Activated CD8-positive, alpha-beta memory T cell treated with anti-CD3 and anti-CD28 coated beads, Interleukin-2, amount 10 ng/mL, durations not matched to agents 7 days and 5 days (primary cell): ENCODE data around the gene MGAT3. TPM values are rescaled to one million over a fixed set of nuclear protein-coding genes. Genes with fewer than 3 reads are reported as not detected.
"Not testable (repeated sequence)": the region's sequence is repeated elsewhere in the genome, so short reads cannot be mapped to it uniquely, and the experiment has no call there.

ENCODE experiments used
- ATAC-seq: fragments of 150-1000 bp; cut with Tn5 transposase; one replicate; pipeline ENCODE4 v1.10.0; 2021; ENCODE audit warnings: moderate library complexity
- CTCF ChIA-PET: fragments of 350-600 bp; sonication (Branson Sonifier 250); formaldehyde crosslinking; loops from one replicate; lab custom pipeline; 2021; ENCODE audit warnings: antibody characterized with exemption; lab: Charles Lee
- DNase-seq: peaks from one replicate; pipeline ENCODE4 v3.0.0-alpha.2; 2020
- H3K27ac Mint-ChIP-seq: one replicate; pipeline ENCODE4 v1.8.0; 2021; ENCODE audit warnings: mild to moderate bottlenecking, mixed read lengths
- H3K27me3 Mint-ChIP-seq: one replicate; pipeline ENCODE4 v1.8.0; 2021; ENCODE audit warnings: mixed read lengths
- H3K36me3 Mint-ChIP-seq: one replicate; pipeline ENCODE4 v1.8.0; 2021; ENCODE audit warnings: mild to moderate bottlenecking, mixed read lengths
- H3K4me1 Mint-ChIP-seq: one replicate; pipeline ENCODE4 v1.8.0; 2021; ENCODE audit warnings: mixed read lengths
- H3K4me3 Mint-ChIP-seq: one replicate; pipeline ENCODE4 v1.8.0; 2021; ENCODE audit warnings: mild to moderate bottlenecking, moderate library complexity, mixed read lengths
- H3K9me3 Mint-ChIP-seq: one replicate; pipeline ENCODE4 v1.8.0; 2022; ENCODE audit warnings: low read depth, mixed read lengths
- total RNA-seq, 2 experiments: library from RNA; stranded (reverse); gene quantifications; one replicate each; pipeline ENCODE4 v1.2.3, GENCODE V29; 2021

Gene MGAT3
- total RNA-seq: 1 to 10 TPM in 1 of 2 experiments, under 1 TPM in 1; 0.96 to 3.6 TPM

- no peak for DNase-seq
- Mint-ChIP-seq H3K9me3 (no peaks in the 10 kb centered on the region), H3K4me3 (peak within 1 kb of the TSS; percentile 46), H3K4me1 (peaks cover 21% of the 10 kb centered on the region), H3K27me3 (peaks cover 50% of the 10 kb centered on the region), H3K27ac (no peak within 1 kb of the TSS), H3K36me3 (peaks cover 15% of the 10 kb centered on the region)
- no peak for ATAC-seq
- CTCF ChIA-PET: no interaction called here
Measured at GRCh38 chr22:39456522-39457197, at the start of gene MGAT3. Gene MGAT3, plus strand, starts transcription at chr22:39457012. Its CDS starts 30,336 bp downstream, at chr22:39487348.

- DNase-seq (no peak), ATAC-seq (no peak)
- H3K4me1 Mint-ChIP-seq: peaks cover 41% of the 10 kb centered on the region
- H3K4me3 Mint-ChIP-seq: no peak overlapping the region
- no peak overlapping the region for H3K27ac Mint-ChIP-seq
- no peaks in the 10 kb centered on the region for H3K9me3 Mint-ChIP-seq
- CTCF ChIA-PET: interaction anchor here (1.8 kb wide), 1 partner anchor 8 kb away, joined by 6 read pairs; the partner anchor contains the start of gene TAB1
- H3K36me3 Mint-ChIP-seq: peaks cover 22% of the 10 kb centered on the region
- no peaks in the 10 kb centered on the region for H3K27me3 Mint-ChIP-seq
Measured at GRCh38 chr22:39408173-39408572, 48.6 kb upstream of the MGAT3 start.

- H3K4me3 Mint-ChIP-seq: no peak overlapping the region
- DNase-seq (no peak), ATAC-seq (no peak)
- peaks cover 19% of the 10 kb centered on the region for H3K36me3 Mint-ChIP-seq
- no peaks in the 10 kb centered on the region for H3K9me3 Mint-ChIP-seq
- H3K27me3 Mint-ChIP-seq: no peaks in the 10 kb centered on the region
- CTCF ChIA-PET: interaction anchor here (1.8 kb wide), 1 partner anchor 9 kb away, joined by 6 read pairs; the partner anchor contains the start of gene TAB1
- peaks cover 46% of the 10 kb centered on the region for H3K4me1 Mint-ChIP-seq
- H3K27ac Mint-ChIP-seq: no peak overlapping the region
Measured at GRCh38 chr22:39408807-39409206, 48.0 kb upstream of the MGAT3 start.

GRCh38 chr22:39409516-39410029 lies 47.2 kb upstream of the MGAT3 start:
- Mint-ChIP-seq H3K27ac (no peak overlapping the region), H3K36me3 (peaks cover 17% of the 10 kb centered on the region), H3K4me3 (no peak overlapping the region), H3K9me3 (no peaks in the 10 kb centered on the region), H3K4me1 (peaks cover 50% of the 10 kb centered on the region), H3K27me3 (no peaks in the 10 kb centered on the region)
- ATAC-seq (no peak), DNase-seq (no peak)
- CTCF ChIA-PET: interaction anchor here (1.8 kb wide), 1 partner anchor 9 kb away, joined by 6 read pairs; the partner anchor contains the start of gene TAB1

GRCh38 chr22:39410264-39410663 lies 46.5 kb upstream of the MGAT3 start:
- ATAC-seq (no peak), DNase-seq (no peak)
- Mint-ChIP-seq H3K4me3 (no peak overlapping the region), H3K4me1 (peaks cover 50% of the 10 kb centered on the region), H3K27me3 (no peaks in the 10 kb centered on the region), H3K27ac (no peak overlapping the region), H3K9me3 (no peaks in the 10 kb centered on the region), H3K36me3 (peaks cover 13% of the 10 kb centered on the region)
- CTCF ChIA-PET: interaction anchor here (0.8 to 1.4 kb wide), 7 partner anchors 11 to 614 kb away, joined by 3 to 11 read pairs (median 3); partner anchors contain the start of gene TAB1

GRCh38 chr22:39411828-39412365 lies 44.9 kb upstream of the MGAT3 start:
- H3K4me1 Mint-ChIP-seq: peaks cover 46% of the 10 kb centered on the region
- H3K27me3 Mint-ChIP-seq, H3K9me3 Mint-ChIP-seq, ATAC-seq, H3K36me3 Mint-ChIP-seq, DNase-seq: not testable (repeated sequence)
- CTCF ChIA-PET: interaction anchor here (1.0 to 2.5 kb wide), 8 partner anchors 10 to 93 kb away, joined by 3 to 15 read pairs (median 4); partner anchors contain the start of gene TAB1
- H3K4me3 Mint-ChIP-seq: peak overlapping the region; percentile 48
- peak overlapping the region; percentile 86 for H3K27ac Mint-ChIP-seq

- DNase-seq, H3K4me3 Mint-ChIP-seq, H3K27me3 Mint-ChIP-seq, ATAC-seq, H3K9me3 Mint-ChIP-seq, H3K36me3 Mint-ChIP-seq: not testable (repeated sequence)
- Mint-ChIP-seq H3K27ac (peak overlapping the region; percentile 86), H3K4me1 (peaks cover 40% of the 10 kb centered on the region)
- CTCF ChIA-PET: interaction anchor here (1.2 to 2.5 kb wide), 4 partner anchors 14 to 116 kb away, joined by 4 to 15 read pairs (median 6); partner anchors contain the start of gene TAB1
Measured at GRCh38 chr22:39413204-39413603, 43.6 kb upstream of the MGAT3 start.

- ATAC-seq (no peak), DNase-seq (no peak)
- Mint-ChIP-seq H3K27ac (no peak overlapping the region), H3K36me3 (peaks cover 8% of the 10 kb centered on the region), H3K4me3 (no peak overlapping the region), H3K27me3 (no peaks in the 10 kb centered on the region), H3K4me1 (peaks cover 30% of the 10 kb centered on the region), H3K9me3 (no peaks in the 10 kb centered on the region)
- CTCF ChIA-PET: interaction anchor here (2.5 kb wide), 1 partner anchor 15 kb away, joined by 15 read pairs; the partner anchor contains the start of gene TAB1
Measured at GRCh38 chr22:39414377-39414776, 42.4 kb upstream of the MGAT3 start.

GRCh38 chr22:39414886-39415285 lies 41.9 kb upstream of the MGAT3 start:
- DNase-seq (no peak), ATAC-seq (no peak)
- Mint-ChIP-seq H3K9me3 (no peaks in the 10 kb centered on the region), H3K36me3 (peaks cover 9% of the 10 kb centered on the region), H3K4me3 (no peak overlapping the region), H3K4me1 (peaks cover 30% of the 10 kb centered on the region), H3K27me3 (no peaks in the 10 kb centered on the region), H3K27ac (no peak overlapping the region)
- CTCF ChIA-PET: no interaction called here

- ATAC-seq (no peak), DNase-seq (no peak)
- Mint-ChIP-seq H3K27ac (no peak overlapping the region), H3K9me3 (no peaks in the 10 kb centered on the region), H3K4me3 (no peak overlapping the region), H3K4me1 (peaks cover 30% of the 10 kb centered on the region), H3K27me3 (no peaks in the 10 kb centered on the region), H3K36me3 (peaks cover 9% of the 10 kb centered on the region)
- CTCF ChIA-PET: no interaction called here
Measured at GRCh38 chr22:39415506-39415905, 41.3 kb upstream of the MGAT3 start.

- Mint-ChIP-seq H3K36me3 (peaks cover 8% of the 10 kb centered on the region), H3K9me3 (no peaks in the 10 kb centered on the region), H3K4me3 (no peak overlapping the region), H3K27ac (no peak overlapping the region), H3K4me1 (peaks cover 23% of the 10 kb centered on the region), H3K27me3 (no peaks in the 10 kb centered on the region)
- CTCF ChIA-PET: interaction anchor here (1.1 to 1.5 kb wide), 2 partner anchors 17 to 19 kb away, joined by 3 read pairs; no protein-coding TSS in a partner anchor
- ATAC-seq (no peak), DNase-seq (no peak)
Measured at GRCh38 chr22:39416319-39416718, 40.5 kb upstream of the MGAT3 start.

GRCh38 chr22:39417641-39418040 lies 39.2 kb upstream of the MGAT3 start:
- Mint-ChIP-seq H3K36me3 (peaks cover 9% of the 10 kb centered on the region), H3K9me3 (no peaks in the 10 kb centered on the region), H3K4me3 (no peak overlapping the region), H3K27ac (no peak overlapping the region), H3K4me1 (peaks cover 12% of the 10 kb centered on the region), H3K27me3 (no peaks in the 10 kb centered on the region)
- no peak for ATAC-seq
- DNase-seq: no peak
- CTCF ChIA-PET: interaction anchor here (1.5 kb wide), 1 partner anchor 18 kb away, joined by 3 read pairs; no protein-coding TSS in a partner anchor

GRCh38 chr22:39418696-39419095 lies 38.1 kb upstream of the MGAT3 start:
- Mint-ChIP-seq H3K4me3 (no peak overlapping the region), H3K27me3 (no peaks in the 10 kb centered on the region), H3K27ac (no peak overlapping the region), H3K4me1 (peaks cover 5% of the 10 kb centered on the region), H3K9me3 (no peaks in the 10 kb centered on the region), H3K36me3 (peaks cover 10% of the 10 kb centered on the region)
- DNase-seq: no peak
- CTCF ChIA-PET: interaction anchor here (1.3 kb wide), 1 partner anchor 16 kb away, joined by 4 read pairs; no protein-coding TSS in a partner anchor
- ATAC-seq: no peak
